NCI-H748 (cell line): ENCODE measurements around the gene TMUB1.
A peak's percentile ranks its signal among the peaks of the same experiment; 100 is the strongest.

Experiments used
- DNase-seq: peaks from one replicate; lab custom pipeline; 2025; ENCODE audit not compliant: unreplicated experiment; lab: John Stamatoyannopoulos, UW

TMUB1 gene

DNA sequence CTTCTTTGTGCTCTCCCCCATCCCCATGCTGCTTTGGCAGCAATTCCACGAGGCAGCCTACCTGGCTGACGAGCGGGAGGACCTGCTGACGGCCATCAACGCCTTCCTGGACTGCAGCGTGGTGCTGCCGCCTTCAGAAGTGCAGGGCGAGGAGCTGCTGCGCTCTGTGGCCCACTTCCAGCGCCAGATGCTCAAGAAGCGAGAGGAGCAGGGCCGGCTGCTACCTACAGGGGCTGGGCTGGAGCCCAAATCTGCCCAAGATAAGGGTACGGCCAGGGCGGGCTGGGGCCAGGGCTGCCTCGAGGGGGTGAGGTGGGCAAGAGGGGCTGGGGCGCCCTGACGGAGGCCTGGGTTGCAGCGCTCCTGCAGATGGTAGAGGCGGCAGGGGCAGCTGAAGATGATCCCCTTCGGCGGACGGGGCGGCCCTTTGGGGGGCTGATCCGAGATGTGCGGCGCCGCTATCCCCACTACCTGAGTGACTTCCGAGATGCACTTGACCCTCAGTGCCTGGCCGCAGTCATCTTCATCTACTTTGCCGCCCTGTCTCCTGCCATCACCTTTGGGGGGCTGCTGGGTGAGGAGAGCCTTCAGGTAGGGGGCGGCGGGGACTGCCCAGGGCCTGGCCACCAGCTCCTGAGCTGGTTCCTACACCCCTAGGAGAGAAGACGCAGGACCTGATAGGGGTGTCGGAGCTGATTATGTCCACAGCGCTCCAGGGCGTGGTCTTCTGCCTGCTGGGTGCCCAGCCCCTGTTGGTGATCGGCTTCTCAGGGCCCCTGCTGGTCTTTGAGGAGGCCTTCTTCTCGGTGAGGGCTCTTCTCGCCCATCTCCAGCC, 12.0 kb downstream of the TMUB1 start:
- no peak for DNase-seq

DNA sequence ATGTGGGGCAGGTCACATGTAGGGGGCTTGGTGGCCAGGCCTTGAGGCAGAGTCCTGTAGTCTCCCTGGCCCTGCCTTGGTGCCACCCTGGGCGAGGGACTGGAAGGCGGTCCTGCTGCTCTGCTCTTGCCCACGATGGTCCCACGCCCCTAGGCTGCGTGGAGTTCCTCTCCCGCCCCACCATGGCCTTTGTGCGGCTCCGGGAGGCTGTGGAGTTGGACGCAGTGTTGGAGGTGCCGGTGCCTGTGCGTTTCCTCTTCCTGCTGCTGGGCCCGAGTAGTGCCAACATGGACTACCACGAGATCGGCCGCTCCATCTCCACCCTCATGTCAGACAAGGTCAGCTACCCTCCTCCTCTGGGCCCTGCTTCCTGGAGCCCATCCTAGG, 12.7 kb downstream of the TMUB1 start:
- no peak for DNase-seq

DNA sequence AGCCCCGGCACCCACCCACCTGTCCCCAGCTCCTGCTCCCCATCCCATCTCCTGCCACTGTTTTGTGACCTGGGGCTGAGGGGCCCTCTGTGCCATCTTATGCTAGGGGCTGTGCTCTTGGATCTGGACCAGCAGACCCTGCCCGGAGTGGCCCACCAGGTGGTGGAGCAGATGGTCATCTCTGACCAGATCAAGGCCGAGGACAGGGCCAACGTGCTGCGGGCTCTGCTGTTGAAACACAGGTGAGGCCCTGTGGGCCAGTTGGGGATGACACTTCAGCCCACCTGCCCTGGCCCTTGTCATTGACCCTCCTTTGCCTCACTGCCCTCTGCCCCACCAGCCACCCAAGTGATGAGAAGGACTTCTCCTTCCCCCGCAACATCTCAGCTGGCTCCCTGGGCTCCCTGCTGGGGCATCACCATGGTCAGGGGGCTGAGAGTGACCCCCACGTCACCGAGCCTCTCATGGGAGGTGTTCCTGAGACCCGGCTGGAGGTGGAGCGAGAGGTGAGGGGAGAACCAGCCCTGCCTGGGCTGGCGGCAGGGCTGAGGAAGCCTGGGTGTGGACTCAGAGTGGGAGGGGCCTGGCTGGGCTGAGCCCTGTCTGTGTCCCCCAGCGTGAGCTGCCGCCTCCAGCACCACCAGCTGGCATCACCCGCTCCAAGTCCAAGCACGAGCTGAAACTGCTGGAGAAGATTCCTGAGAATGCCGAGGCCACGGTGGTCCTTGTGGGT, 13.3 kb downstream of the TMUB1 start:
- DNase-seq, result no peak

DNA sequence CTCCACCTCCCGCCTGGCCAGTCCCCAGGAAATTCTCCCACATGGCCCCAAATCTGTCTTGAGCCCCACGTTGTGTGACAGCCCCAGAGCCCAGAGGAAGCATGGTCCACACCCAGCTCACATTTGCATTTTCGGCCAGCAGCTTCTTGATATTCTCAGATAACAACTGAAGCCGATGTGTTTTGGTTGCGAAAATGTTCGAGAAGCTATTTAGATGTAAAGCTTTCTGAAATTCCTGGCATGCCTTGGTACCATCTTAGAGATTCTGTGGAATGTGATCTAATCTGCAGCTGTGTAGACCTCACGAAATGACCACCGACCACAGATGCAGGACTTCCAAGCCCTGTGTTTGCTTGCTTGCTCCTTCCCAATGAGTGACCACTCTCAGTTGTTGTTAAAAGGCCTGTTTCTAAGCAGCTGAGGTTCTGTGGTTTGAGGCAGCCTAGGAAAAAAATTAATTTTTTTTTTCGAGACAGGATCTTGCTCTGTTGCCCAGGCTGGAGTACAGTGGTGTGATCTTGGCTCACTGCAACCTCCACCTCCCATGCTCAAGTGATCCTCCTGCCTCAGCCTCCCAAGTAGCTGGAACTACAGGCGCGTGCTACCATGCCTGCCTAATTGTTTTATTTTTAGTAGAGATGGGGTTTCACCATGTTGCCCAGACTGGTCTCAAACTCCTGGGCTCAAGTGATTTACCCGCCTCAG, 15.1 kb downstream of the TMUB1 start:
- no peak for DNase-seq

DNA sequence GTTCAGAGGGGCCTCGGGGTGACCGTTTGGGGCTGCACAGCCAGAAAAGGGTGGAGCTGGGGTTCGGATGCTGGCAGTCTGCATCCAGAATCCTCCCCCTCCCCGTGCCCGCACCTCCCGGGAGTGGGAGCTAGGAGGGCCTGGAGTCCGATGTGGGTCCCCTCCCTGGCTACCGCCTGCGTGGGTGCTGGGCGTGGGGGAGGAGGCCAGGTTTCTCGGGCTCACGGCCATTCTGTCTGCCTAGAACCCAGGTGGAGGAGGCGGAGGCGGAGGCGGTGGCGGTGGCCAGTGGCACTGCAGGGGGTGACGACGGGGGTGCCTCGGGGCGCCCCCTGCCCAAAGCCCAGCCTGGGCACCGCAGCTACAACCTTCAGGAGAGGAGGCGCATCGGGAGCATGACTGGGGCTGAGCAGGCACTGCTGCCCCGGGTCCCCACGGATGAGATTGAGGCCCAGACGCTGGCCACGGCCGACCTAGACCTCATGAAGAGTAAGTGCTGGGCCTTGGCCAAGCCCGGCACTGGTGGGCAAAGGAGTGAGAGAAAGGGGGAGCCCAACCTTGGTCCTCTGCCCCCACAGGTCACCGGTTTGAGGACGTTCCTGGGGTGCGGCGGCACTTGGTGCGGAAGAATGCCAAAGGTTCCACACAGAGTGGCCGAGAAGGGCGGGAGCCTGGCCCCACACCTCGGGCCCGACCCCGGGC, 16.9 kb downstream of the TMUB1 start:
- DNase-seq, result no peak

DNA sequence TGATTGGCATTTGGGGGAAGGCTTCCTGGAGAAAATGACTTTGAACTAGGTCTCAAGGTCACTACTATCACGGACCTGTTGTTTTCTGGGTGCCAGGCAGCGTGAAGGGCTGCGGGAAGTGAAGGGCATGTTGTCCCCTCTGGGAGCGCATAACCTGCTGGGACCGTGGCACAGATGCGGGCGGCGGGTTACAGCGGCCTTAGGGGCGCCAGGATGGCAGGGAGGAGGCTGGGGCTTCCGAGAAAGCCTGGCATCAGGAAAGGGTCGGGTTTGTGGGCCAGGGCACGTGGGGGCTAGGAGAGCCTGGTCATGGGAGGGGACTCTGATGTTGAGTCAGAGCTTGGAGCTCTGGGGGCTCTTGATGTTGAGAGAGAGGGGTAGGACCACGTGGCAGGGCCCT, 17.8 kb downstream of the TMUB1 start:
- DNase-seq, result no peak

DNA sequence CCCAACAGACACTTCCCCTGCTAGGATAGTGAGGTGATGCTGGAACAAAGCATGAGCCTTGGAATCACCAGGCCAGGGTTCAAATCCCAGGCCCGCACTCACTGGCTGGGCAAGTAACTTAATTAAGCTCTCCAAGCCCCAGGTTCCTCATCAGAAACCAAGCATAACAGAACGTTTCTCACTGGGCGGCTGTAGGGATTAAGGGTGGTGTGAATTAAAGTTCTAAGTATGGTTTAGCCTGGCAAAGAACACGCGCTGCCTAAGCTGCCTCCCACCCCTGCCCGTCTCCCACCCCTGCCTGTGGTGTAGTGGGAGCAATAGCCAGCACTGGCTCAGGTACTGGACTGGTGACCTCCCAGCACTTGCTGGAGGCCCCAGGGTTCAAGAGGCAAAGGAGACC, 18.3 kb downstream of the TMUB1 start:
- DNase-seq, result no peak

DNA sequence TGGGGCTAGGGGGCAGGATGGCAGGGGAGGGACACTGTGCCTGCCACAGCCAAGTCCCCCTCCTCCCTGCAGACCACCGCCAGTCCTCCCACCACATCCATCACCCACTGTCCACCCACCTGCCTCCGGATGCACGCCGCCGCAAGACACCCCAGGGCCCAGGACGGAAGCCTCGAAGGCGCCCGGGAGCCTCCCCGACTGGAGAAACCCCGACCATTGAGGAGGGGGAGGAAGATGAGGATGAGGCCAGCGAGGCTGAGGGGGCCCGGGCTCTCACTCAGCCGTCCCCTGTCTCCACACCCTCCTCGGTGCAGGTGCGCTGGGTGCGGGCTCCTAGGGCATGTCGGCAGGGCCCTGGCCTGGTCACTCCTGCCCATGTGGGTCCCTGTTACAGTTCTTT, 18.8 kb downstream of the TMUB1 start:
- DNase-seq, result no peak

DNA sequence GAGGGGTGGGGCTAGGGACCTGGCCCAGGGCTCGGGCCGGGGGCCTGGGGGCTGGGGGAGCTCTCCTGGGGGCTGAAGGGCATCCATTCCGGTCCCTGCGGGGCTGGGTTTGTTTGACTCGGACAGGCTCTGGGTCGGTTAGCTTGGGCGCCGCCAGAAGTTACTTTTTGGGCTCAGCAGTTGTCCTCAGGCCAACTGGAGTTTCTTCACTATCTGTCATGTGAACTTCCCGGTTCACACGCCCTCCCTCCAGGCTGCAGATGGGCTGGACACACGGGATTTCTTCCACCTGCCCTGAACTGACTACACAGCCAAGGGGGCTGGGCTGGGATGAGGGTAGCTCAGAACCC, 20.1 kb downstream of the TMUB1 start:
- no peak for DNase-seq

DNA sequence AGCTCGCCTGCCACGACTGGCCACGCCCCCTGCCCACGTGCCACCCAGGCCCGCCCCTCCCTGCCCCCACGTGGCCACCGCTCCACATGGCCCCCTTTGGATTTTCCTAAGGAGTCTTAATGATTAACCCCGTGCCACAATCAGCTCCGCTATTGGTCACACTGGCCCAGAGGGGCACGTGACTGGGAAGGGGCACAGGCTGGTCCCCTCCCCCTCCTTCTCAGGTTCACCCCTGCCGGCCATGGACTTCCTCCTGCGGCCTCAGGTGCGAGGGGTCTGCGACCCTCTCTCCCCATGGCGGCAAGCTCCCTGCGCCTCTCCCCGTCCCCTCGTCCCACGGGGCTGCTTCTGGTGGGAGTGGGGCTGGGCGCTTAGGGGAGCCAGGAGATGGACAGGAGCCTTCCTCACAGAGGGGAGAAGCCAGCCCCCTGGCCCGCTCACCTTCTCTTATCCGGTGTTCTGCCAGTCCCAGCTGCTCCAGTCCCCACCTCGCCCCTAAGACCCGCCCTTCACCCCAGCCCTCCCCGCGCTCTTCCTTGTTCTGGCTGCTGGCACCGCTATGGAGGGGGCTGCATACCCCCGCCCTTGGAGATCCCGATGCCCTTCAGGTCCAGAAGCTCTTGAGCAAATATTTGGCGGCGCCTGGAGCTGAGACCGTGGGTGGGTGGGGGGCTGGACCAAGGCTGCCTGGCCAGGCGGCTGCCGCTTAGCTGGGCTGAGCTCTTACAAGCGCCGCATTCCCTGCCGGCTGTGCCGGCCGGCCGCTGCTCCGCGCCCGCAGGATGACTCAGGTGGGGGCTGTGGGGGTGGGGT, 20.7 kb downstream of the TMUB1 start:
- DNase-seq, result peak; percentile 35

DNA sequence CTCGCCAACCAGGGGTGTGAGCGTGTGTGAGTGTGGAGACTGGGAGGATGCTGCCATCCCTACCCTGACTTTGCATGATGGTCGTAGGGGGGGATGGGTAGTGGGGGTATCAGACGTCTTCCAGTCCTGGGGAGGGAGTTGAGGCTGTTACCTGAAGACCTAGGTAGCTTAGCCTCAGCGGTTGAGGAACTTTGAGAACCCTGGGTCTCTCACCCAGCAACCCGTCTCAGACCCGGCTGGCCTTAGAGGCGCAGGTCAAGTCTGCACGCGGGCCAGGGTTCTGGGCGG, 21.2 kb downstream of the TMUB1 start:
- no peak for DNase-seq

DNA sequence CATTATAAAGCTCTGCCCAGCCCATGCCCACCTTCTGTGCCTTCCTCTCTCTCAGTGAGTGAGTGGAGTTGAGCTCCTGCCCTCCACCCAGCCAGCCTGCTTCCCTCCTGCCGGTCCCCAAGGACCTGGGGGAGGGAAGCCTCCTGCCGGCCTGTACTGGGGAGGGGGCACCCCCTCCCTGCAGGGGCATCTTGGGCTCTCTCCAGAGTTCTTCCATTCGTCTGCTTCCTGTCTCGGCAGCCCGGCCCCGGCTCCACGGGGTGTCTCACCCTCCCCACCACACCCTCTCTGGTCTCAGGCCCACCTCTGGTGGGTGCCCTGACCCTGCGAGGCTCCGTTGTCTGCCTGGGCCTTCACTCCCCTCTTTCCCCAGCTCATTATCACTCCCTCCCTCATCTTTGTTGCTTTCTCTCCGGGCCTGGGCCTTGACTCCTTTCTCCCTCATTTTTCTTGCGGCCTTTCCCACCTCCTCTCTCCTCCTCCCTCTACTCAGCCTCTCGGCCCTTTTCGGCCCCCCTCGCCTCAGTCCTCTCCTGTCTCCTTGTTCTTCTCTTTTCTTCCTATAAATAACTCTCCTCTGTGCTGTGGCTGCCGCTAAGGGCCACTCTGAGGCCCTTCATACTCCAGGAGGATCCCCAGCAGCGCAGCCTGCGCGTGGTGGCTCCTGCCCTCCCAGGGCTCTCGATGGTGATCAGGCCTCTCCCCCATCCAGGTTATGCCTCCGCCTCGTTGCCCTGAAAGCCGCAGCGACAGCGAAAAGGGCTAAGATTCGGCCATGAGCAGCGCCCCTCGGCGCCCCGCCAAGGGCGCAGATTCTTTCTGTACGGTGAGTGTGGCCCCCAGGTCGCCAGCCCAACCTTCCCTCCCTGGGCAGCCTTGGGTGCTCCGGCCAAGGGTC, 21.8 kb downstream of the TMUB1 start:
- no peak for DNase-seq

DNA sequence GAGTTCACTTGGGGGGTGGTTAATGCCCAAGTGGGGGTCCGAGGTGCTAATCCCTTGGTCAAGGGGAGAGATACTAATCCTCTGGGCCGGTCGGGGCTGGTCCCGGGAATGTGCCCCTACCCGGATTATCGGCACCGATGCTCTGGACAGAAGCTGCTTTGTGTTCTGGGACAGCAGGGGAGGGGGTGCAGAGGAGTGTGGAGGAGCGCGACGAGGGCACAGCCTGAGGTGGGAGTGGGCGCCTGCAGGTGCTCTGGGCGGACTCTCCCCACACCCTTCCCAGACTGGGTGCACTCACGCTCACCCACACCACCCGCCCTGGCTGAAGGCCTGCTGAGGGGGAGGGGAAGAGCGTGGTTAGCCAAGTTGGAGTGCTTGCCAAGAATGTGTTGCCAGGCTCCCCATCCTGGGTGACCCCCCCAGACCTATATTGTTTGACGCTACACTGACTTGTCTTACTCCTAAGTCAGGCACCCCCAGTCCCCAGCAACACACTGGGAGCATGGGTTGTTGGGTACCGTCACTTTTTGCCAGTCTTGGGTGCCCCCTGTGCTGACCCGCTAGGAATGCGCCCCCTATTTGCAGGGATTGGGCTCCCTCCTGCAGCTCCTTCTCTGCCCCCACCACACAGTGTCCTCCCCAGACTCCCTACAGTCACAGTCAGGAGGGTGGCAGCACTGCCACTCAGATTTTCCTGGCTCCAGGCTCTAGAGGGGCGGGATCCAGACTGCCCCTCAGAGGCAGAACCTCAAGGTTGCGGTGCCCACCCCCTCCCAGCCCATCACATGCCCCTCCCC, 22.7 kb downstream of the TMUB1 start:
- peak; percentile 25 for DNase-seq

DNA sequence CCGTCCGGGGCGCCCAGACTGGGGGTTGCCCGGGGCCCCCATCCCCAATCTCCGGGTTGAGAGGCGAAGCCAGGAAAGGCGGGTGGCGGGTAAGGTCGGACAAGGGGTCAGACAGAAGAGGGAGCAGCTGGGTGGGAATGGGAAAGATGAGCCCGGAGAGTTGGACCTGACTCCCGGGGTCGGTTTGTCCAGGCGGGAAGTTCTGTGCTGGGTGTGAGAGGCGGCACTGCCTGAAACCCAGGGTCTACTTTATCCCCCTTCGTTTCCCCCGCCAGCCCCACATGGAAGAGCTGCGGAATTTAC, 23.2 kb downstream of the TMUB1 start:
- no peak for DNase-seq

DNA sequence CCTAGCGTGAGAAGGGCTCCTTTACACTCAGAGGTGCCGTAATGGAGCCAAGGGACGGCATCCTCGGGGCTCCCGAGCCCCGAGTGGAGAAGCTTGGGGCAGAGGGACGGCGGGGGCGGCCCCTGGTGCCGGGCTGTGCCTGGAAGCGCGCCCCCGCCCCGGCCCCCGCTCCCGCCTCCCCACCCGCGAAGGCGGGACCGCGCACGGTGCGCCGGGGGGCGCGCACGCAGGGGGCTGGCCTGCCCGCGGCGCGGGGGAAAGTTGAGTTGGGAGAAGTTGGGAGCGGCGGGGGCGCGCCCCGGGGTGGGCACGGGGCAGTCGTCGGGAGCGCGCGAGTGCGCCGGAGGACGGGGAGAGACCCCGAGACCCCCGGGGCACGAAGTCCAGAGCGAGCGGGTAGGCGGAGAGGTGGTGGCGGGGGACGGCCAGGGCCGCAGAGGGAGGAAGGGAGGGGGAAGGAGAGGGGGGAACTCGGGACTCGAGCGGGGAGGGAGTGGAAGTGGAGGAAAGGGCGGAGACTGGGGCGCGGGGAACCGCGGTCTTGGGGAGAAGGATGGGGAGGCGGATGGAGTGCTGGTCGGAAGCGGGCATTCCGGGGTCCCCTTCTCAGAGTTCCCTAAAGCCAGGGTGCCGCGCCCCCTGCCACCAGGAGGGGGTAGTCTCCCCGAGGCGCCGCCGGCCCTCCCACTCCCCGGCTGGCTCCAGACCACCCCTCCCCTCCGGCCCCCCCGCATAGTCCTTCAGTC, 23.8 kb downstream of the TMUB1 start, which contains the start of gene SLC4A2:
TSS of gene SLC4A2 (plus strand) at position 223 of the 746 bp plus-strand sequence. CDS start 2,399 bp downstream, outside the sequence.
- DNase-seq, result peak; percentile 84

DNA sequence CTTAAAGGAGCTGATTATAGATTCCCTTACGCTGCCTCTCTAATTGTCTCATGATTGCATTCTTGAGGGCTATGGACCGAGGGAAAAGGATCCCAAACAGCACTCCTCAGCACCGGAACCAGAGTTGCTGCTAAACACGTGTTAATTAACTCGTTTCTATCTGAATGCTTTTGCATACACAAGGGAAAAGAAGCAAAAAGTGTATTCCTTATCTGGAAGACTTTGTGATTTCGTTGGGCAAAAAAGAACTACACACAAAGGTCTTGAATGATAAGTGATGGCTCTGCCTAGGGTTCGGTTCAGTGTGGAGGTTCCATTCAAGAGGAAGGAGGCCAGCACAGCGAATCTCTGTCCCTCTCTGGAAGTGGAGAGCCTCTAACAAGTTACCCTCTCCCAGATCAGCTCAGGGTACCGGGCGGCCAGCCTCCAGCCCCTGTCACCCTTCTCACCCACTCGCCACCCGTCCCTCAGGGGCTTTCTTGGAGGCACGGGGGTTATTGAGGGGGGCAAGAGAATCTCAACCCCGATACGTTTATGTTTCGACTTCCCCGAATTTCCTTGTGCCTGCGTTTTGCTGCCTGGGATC, 24.4 kb downstream of the TMUB1 start:
- peak; percentile 42 for DNase-seq

DNA sequence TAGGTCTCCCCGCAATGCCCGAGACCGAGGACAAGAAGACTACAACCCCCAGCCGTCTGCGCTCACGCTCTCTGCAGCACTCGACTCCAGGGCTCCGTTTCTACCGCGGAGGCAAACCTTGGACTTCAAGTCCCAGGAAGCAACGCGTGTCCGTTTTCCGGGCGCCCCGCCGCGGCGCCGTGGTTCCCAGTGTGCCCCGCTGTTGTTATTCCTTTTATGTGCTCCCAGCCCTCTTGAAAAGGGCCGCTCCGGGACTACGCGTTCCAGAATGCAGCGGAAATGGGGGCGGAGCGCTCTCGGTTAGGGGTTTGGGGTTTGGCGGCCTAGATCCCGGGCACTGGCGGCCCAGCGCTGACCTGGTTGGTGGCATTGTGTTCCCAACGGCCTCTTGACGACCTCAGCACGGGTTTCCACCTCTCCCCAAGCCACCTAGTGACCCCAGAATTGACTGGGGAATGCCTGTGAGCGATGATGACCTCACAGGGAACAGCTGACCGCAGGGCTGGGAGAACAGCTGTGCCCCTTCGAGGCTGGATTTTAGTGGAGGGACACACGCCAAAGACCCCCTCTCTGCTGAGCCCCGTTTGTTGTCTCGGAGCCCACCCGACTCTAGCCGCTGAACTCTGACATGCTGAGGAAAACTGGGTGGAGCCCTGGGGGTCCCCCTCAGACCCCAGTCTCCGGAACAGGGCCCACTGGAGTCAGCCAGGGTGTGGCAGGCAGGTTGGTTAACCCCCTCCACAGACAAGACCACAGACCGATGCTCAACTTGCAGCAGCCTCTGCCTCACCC, 25.1 kb downstream of the TMUB1 start:
- DNase-seq, result peak; percentile 100
